ENCODE data around the gene NAGK.

DNA sequence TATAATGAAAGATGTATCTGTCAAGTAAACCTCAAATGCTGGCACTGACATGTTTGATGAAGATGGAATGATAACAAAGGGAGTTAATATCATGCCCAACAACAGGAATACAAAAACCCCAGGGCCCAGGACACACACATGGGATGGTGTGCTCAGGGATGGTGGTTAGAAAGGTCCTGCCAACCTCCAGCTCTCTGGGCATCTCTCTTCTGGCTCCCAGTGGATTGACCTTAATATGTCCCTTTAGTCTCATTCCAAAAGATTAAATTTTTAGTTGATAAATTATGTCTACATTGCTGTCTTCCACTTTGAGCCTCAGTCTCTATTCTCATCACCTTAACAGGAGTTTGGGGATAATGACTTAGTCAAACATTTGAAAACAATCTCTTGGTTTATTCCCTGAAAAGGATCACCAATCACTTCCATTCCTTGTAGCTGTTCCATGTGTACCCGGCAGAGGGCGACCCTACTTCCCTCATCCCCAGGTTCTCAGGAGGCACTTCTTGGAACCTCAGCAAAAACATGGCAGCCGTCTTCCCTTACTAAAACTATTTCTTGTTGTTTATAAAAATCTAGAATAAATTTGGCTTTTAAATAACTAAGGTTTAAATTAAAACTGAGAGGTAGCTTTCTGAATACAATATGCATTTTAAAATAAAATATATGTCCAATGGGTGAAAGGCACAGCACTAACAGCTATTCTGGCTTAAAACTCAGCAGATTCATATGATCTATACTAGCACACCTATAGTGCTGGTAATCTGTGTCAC lies 31.9 kb downstream of the NAGK start:
- TF ChIP-seq POLR2AphosphoS5 (IDR thresholded peaks at IDR 0.05; ENCODE audit: low read depth, low read length) (no peak), TAF1 (IDR thresholded peaks at IDR 0.05; ENCODE audit: low read depth, low read length) (no peak)

Measured in GM12891 (cell line).